ENCODE data around the gene CDK19. TPM values are rescaled to one million over a fixed set of nuclear protein-coding genes. Genes with fewer than 3 reads are reported as not detected.

Gene CDK19
- total and polyA plus RNA-seq, 2 of the 13 experiments (the other 11 are each of a cell fraction or from before 2014, with no cell fraction given) = 13.4 to 27.0 TPM

DNA sequence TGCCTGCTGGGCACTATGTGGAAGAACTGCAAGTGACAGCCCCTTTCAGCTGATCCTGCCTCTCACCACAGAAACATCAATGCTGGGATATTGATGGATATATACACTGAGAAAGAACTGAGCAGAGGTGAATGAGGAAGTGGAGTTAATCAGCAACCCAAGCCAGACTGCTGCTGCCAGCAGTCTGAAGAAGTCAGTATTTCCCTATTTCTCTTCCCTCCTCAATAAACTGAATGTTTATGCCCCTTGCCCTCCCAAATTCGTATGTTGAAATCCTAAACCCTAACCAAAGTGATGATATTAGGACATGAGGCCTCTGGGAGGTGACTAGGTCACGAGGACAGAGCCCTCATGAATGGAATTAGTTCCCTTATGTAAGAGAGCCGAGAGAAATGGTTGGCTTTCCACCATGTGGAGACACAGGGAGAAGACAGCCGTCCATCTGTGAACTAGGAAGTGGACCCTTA lies 76.3 kb downstream of the CDK19 start (continued):
- peak; percentile 37; the same call in 1 of the 2 replicates for TF ChIP-seq ZNF501 (CRISPR knock-in tag; IDR thresholded peaks at IDR 0.05)
- no peak for TF ChIP-seq RFX5 (IDR thresholded peaks at IDR 0.05; ENCODE audit: low read depth, low read length)
- TF ChIP-seq JDP2 (CRISPR knock-in tag; IDR thresholded peaks at IDR 0.05; ENCODE audit: borderline replicate concordance) = no peak
- TF ChIP-seq KLF12 (CRISPR knock-in tag; IDR thresholded peaks at IDR 0.05; ENCODE audit: borderline replicate concordance) = no peak
- no peak for TF ChIP-seq ZSCAN9 (CRISPR knock-in tag; IDR thresholded peaks at IDR 0.05; ENCODE audit: borderline replicate concordance)
- no peak for TF ChIP-seq ZNF577 (CRISPR knock-in tag; IDR thresholded peaks at IDR 0.05; ENCODE audit: borderline replicate concordance, low read depth)
- no peak for TF ChIP-seq SNAPC4 (CRISPR knock-in tag; IDR thresholded peaks at IDR 0.05)
- TF ChIP-seq, protein P1, sequence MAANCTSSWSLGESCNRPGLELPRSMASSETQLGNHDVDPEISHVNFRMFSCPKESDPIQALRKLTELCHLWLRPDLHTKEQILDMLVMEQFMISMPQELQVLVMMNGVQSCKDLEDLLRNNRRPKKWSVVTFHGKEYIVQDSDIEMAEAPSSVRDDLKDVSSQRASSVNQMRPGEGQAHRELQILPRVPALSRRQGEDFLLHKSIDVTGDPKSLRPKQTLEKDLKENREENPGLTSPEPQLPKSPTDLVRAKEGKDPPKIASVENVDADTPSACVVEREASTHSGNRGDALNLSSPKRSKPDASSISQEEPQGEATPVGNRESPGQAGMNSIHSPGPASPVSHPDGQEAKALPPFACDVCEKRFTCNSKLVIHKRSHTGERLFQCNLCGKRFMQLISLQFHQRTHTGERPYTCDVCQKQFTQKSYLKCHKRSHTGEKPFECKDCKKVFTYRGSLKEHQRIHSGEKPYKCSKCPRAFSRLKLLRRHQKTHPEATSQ (CRISPR knock-in tag; IDR thresholded peaks at IDR 0.05; ENCODE audit: borderline replicate concordance) = no peak; the same call in 1 of the 2 replicates
- no peak for TF ChIP-seq ZFP82 (CRISPR knock-in tag; IDR thresholded peaks at IDR 0.05; ENCODE audit: borderline replicate concordance)
- TF ChIP-seq NR1H2 (CRISPR knock-in tag; IDR thresholded peaks at IDR 0.05; ENCODE audit: borderline replicate concordance, low read depth) = no peak
- TF ChIP-seq SRSF9 (IDR thresholded peaks at IDR 0.05; ENCODE audit: borderline replicate concordance, insufficient read depth, low read depth, low read length, poor library complexity, severe bottlenecking) = no peak
- TF ChIP-seq ATF1 (CRISPR knock-in tag; IDR thresholded peaks at IDR 0.05) = 0 out of 2 replicates have a peak, but pooled peaks have one; percentile 16
- TF ChIP-seq ZFP41 (CRISPR knock-in tag; IDR thresholded peaks at IDR 0.05; ENCODE audit: borderline replicate concordance) = no peak
- TF ChIP-seq ZNF749 (CRISPR knock-in tag; IDR thresholded peaks at IDR 0.05; ENCODE audit: borderline replicate concordance) = no peak
- TF ChIP-seq TOPORS (CRISPR knock-in tag; IDR thresholded peaks at IDR 0.05) = no peak
- TF ChIP-seq ZKSCAN1 (IDR thresholded peaks at IDR 0.05; ENCODE audit: low read length) = no peak
- no peak for TF ChIP-seq TEAD2 (CRISPR knock-in tag; IDR thresholded peaks at IDR 0.05)
- no peak for TF ChIP-seq ZNF878 (CRISPR knock-in tag; IDR thresholded peaks at IDR 0.05)
- no peak for TF ChIP-seq ZNF343 (CRISPR knock-in tag; IDR thresholded peaks at IDR 0.05)
- TF ChIP-seq ZNF580 (CRISPR knock-in tag; IDR thresholded peaks at IDR 0.05; ENCODE audit: borderline replicate concordance, low read depth) = peak; percentile 77; the same call in 1 of the 2 replicates
- TF ChIP-seq FOXK1 (CRISPR knock-in tag; IDR thresholded peaks at IDR 0.05; ENCODE audit: borderline replicate concordance, low read depth) = no peak
- TF ChIP-seq JUNB (CRISPR knock-in tag; IDR thresholded peaks at IDR 0.05; ENCODE audit: borderline replicate concordance) = no peak
- TF ChIP-seq ZFP91 (CRISPR knock-in tag; IDR thresholded peaks at IDR 0.05; ENCODE audit: borderline replicate concordance) = no peak

All from HepG2 (cell line).